OCI-LY7 (cell line): ENCODE results near the gene PRAMEF9.
"Not testable (repeated sequence)": the region's sequence is repeated elsewhere in the genome, so short reads cannot be mapped to it uniquely, and the experiment has no call there.

Experiments used
- EZH2phosphoT487 ChIP-seq: fragments of 200-600 bp; sonication (generic); IDR thresholded peaks from 2 replicates; pipeline ENCODE4 v1.6.1; 2018; ENCODE audit warnings: low read depth, borderline replicate concordance, mild to moderate bottlenecking, mixed run types, antibody characterized with exemption, low read length, moderate library complexity, mixed read lengths
- TF ChIP-seq, protein P1 (sequence below): fragments of 200-600 bp; sonication (generic); conservative IDR thresholded peaks from 2 replicates; pipeline ENCODE4 v1.5.1; 2014; ENCODE audit warnings: mild to moderate bottlenecking, antibody characterized with exemption, low read length, moderate library complexity, mixed read lengths

- TF ChIP-seq, protein P1, sequence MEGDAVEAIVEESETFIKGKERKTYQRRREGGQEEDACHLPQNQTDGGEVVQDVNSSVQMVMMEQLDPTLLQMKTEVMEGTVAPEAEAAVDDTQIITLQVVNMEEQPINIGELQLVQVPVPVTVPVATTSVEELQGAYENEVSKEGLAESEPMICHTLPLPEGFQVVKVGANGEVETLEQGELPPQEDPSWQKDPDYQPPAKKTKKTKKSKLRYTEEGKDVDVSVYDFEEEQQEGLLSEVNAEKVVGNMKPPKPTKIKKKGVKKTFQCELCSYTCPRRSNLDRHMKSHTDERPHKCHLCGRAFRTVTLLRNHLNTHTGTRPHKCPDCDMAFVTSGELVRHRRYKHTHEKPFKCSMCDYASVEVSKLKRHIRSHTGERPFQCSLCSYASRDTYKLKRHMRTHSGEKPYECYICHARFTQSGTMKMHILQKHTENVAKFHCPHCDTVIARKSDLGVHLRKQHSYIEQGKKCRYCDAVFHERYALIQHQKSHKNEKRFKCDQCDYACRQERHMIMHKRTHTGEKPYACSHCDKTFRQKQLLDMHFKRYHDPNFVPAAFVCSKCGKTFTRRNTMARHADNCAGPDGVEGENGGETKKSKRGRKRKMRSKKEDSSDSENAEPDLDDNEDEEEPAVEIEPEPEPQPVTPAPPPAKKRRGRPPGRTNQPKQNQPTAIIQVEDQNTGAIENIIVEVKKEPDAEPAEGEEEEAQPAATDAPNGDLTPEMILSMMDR: not testable (repeated sequence)
- TF ChIP-seq EZH2phosphoT487: not testable (repeated sequence)
These were observed 6.1 kb upstream of the PRAMEF9 start, which contains the start of gene HNRNPCL4 for GRCh38 chr1:13165531-13165930.
